GM12878 (cell line): Measurements from ENCODE around the gene POMC. TPM values are rescaled to one million over a fixed set of nuclear protein-coding genes. Genes with fewer than 3 reads are reported as not detected.

Source experiments
- ATAC-seq: fragments of 200-7000 bp; cut with Tn5 transposase; 3 replicates; pipeline ENCODE4 v1.9.1; 2020; ENCODE audit warnings: mild to moderate bottlenecking, moderate library complexity
- BruUV-seq: library from RNA; stranded (reverse); fragments of 400-500 nt; replicated peaks from 2 replicates; lab custom pipeline; 2021; lab: Mats Ljungman, UMichigan
- CTCF ChIA-PET: fragments of 300-600 bp; sonication (Branson Sonifier 250); formaldehyde crosslinking; extraction: SDS; loops from one replicate; lab custom pipeline; 2021; ENCODE audit warnings: inconsistent platforms; lab: Yijun Ruan, JAX
- POLR2A ChIA-PET: fragments of 350-600 bp; formaldehyde crosslinking; extraction: SDS; loops from one replicate; lab custom pipeline; 2021; ENCODE audit warnings: inconsistent platforms; lab: Charles Lee
- RAD21 ChIA-PET: fragments of 300-600 bp; sonication (Branson Sonifier 250); formaldehyde crosslinking; loops from one replicate; lab custom pipeline; 2023; ENCODE audit warnings: antibody characterized with exemption; ENCODE audit not compliant: unreplicated experiment; lab: Charles Lee
- SMC1A ChIA-PET: fragments of 300-600 bp; sonication (Branson Sonifier 250); formaldehyde crosslinking; loops from one replicate; lab custom pipeline; 2023; ENCODE audit not compliant: unreplicated experiment, uncharacterized antibody; lab: Charles Lee
- DNase-seq: peaks from one replicate; pipeline ENCODE4 v3.0.0-alpha.2; 2011; ENCODE audit warnings: low read depth, low spot score
- FAIRE-seq: peaks from 3 replicates; lab custom pipeline; 2011; peaks lifted over from hg19 to GRCh38; lab: Jason Lieb, UNC
- H2AFZ ChIP-seq: 2 replicates; pipeline ENCODE4 v1.6.0; 2011; ENCODE audit warnings: low read depth, low read length, control low read depth; ENCODE audit not compliant: control insufficient read depth
- H3K27ac ChIP-seq: 2 replicates; pipeline ENCODE4 v1.5.1; 2011; ENCODE audit warnings: control low read depth; ENCODE audit not compliant: control insufficient read depth, insufficient read depth
- H3K27me3 ChIP-seq, 2 experiments: replicated peaks in 1 of 2; 2 replicates each; pipeline versions ENCODE4 v1.6.0 to v1.6.1; 2011; ENCODE audit warnings: low read length in 1 of 2; ENCODE audit not compliant: control insufficient read depth in 2 of 2, insufficient read depth in 2 of 2
- H3K36me3 ChIP-seq, 2 experiments: 2 replicates each; pipeline ENCODE4 v1.5.1; 2011; ENCODE audit warnings: low read length in 1 of 2; ENCODE audit not compliant: control insufficient read depth in 2 of 2, insufficient read depth in 2 of 2
- H3K4me1 ChIP-seq: 2 replicates; pipeline ENCODE4 v1.6.1; 2011; ENCODE audit warnings: mild to moderate bottlenecking, low read length, moderate library complexity, mixed read lengths; ENCODE audit not compliant: control insufficient read depth, insufficient read depth
- H3K4me2 ChIP-seq: 2 replicates; pipeline ENCODE4 v1.6.0; 2011; ENCODE audit warnings: control low read depth; ENCODE audit not compliant: control insufficient read depth, insufficient read depth
- H3K4me3 ChIP-seq: fragments of 200-600 bp; sonication (generic); 2 replicates; pipeline ENCODE4 v1.5.1; 2016
- H3K79me2 ChIP-seq: 2 replicates; pipeline ENCODE4 v1.6.0; 2011; ENCODE audit warnings: low read length; ENCODE audit not compliant: control insufficient read depth, insufficient read depth
- H3K9ac ChIP-seq: 2 replicates; pipeline ENCODE4 v1.8.0; 2011; ENCODE audit warnings: low read length, control low read depth, mixed read lengths; ENCODE audit not compliant: control insufficient read depth, insufficient read depth
- H3K9me3 ChIP-seq: replicated peaks from 3 replicates; pipeline ENCODE4 v1.5.1; 2011; ENCODE audit warnings: mild to moderate bottlenecking, low read length; ENCODE audit not compliant: control insufficient read depth, insufficient read depth
- H4K20me1 ChIP-seq: 2 replicates; pipeline ENCODE4 v1.6.0; 2011; ENCODE audit not compliant: control insufficient read depth, insufficient read depth
- CBX5 ChIP-seq: sonication (generic); IDR thresholded peaks from 2 replicates; pipeline ENCODE4 v1.6.1; 2016; ENCODE audit warnings: low read depth, moderate library complexity, mild to moderate bottlenecking, inconsistent platforms
- CHD2 ChIP-seq: IDR thresholded peaks from 2 replicates; pipeline ENCODE4 v1.6.1; 2011; ENCODE audit warnings: low read depth, low read length, improper control_type of control experiment, borderline replicate concordance
- CREB1 ChIP-seq: IDR thresholded peaks from 2 replicates; pipeline ENCODE4 v1.6.1; 2012; ENCODE audit warnings: low read depth, mild to moderate bottlenecking, inconsistent platforms
- DPF2 ChIP-seq: fragments of 450-650 bp; IDR thresholded peaks from 2 replicates; pipeline ENCODE4 v1.6.1; 2017; ENCODE audit warnings: mild to moderate bottlenecking
- E4F1 ChIP-seq: fragments of 450-650 bp; IDR thresholded peaks from 2 replicates; pipeline ENCODE4 v1.6.1; 2018; ENCODE audit warnings: borderline replicate concordance, mild to moderate bottlenecking; ENCODE audit not compliant: partially characterized antibody
- ESRRA ChIP-seq: IDR thresholded peaks from 2 replicates; pipeline ENCODE4 v1.6.1; 2012; ENCODE audit warnings: mild to moderate bottlenecking, low read length, improper control_type of control experiment
- ETV6 ChIP-seq, 2 experiments: fragments of 450-650 bp in 1 of 2; IDR thresholded peaks in 1 of 2; conservative IDR thresholded peaks in 1 of 2; 2 replicates each; pipeline ENCODE4 v1.6.1; 2014; ENCODE audit warnings: antibody characterized with exemption in 1 of 2, borderline replicate concordance in 1 of 2, low read depth in 1 of 2, mild to moderate bottlenecking in 1 of 2, moderate library complexity in 1 of 2
- HDGF ChIP-seq: fragments of 450-650 bp; IDR thresholded peaks from 2 replicates; pipeline ENCODE4 v1.6.1; 2016; ENCODE audit warnings: antibody characterized with exemption
- IKZF2 ChIP-seq, 2 experiments: fragments of 450-650 bp; IDR thresholded peaks; 2 replicates each; pipeline ENCODE4 v1.6.1; 2017; ENCODE audit warnings: mild to moderate bottlenecking in 2 of 2, moderate library complexity in 2 of 2
- JUND ChIP-seq: IDR thresholded peaks from 2 replicates; pipeline ENCODE4 v1.6.1; 2012; ENCODE audit warnings: low read depth, mild to moderate bottlenecking, low read length, improper control_type of control experiment, moderate library complexity
- NFIC ChIP-seq: IDR thresholded peaks from 2 replicates; pipeline ENCODE4 v1.6.1; 2012; ENCODE audit warnings: low read depth, mild to moderate bottlenecking, inconsistent platforms, low read length, moderate library complexity
- POU2F2 ChIP-seq: IDR thresholded peaks from 3 replicates; pipeline ENCODE4 v1.6.1; 2011; ENCODE audit warnings: low read depth, mild to moderate bottlenecking, low read length, borderline replicate concordance
- RB1 ChIP-seq: fragments of 450-650 bp; formaldehyde crosslinking; IDR thresholded peaks from 2 replicates; pipeline ENCODE4 v1.6.1; 2017; ENCODE audit warnings: mild to moderate bottlenecking, borderline replicate concordance
- SMARCA5 ChIP-seq: fragments of 450-650 bp; IDR thresholded peaks from 2 replicates; pipeline ENCODE4 v1.6.1; 2017; ENCODE audit warnings: mild to moderate bottlenecking
- SPI1 ChIP-seq: IDR thresholded peaks from 2 replicates; pipeline ENCODE4 v1.6.1; 2011; ENCODE audit warnings: low read depth, mild to moderate bottlenecking, low read length, moderate library complexity, borderline replicate concordance; ENCODE audit not compliant: insufficient read depth
- SRF ChIP-seq, 2 experiments: IDR thresholded peaks; 2 replicates each; pipeline ENCODE4 v1.6.1; 2011; ENCODE audit warnings: low read depth in 2 of 2, low read length in 2 of 2, mild to moderate bottlenecking in 1 of 2, moderate library complexity in 1 of 2
- YY1 ChIP-seq: IDR thresholded peaks from 2 replicates; pipeline ENCODE4 v1.6.1; 2011; ENCODE audit warnings: low read depth, mild to moderate bottlenecking, low read length
- ZBTB33 ChIP-seq: fragments of 450-650 bp; IDR thresholded peaks from 2 replicates; pipeline ENCODE4 v1.6.1; 2017; ENCODE audit warnings: mild to moderate bottlenecking
- WGBS: methylation state at CpG from one replicate; pipeline ENCODE4 v1.1.6; 2016; ENCODE audit warnings: low lambda C conversion rate; ENCODE audit not compliant: insufficient replicate concordance, insufficient coverage; ENCODE audit errors: missing lambda C conversion rate; 5-methylcytosine and 5-hydroxymethylcytosine counted together
- in situ Hi-C: fragments of 300-500 bp; cut with MboI; formaldehyde crosslinking; loops from 9 replicates; pipeline ENCODE4 v1.14.3; 2018; ENCODE audit warnings: mixed read lengths
- intact Hi-C: fragments of 100-400 bp; cut with micrococcal nuclease; formaldehyde crosslinking; loops from one replicate; pipeline ENCODE4 v1.14.2; 2022; ENCODE audit not compliant: unreplicated experiment
- polyA plus RNA-seq, 11 experiments: library from polyadenylated mRNA; depleted of rRNA in 4 of 11; unstranded in 6 of 11; stranded (reverse) in 5 of 11; fragments of >200 nt; fragmentation: Nextera tagmentation in 4 of 11; fragmentation: Illumina TruSeq in 1 of 11; extraction: Ambion mirVana in 4 of 11; extraction: Trizol in 1 of 11; gene quantifications; 1 replicate in 1 of 11; 2 replicates in 10 of 11; pipeline versions ENCODE4 v1.2.1 to v1.2.3, GENCODE V29; 2011 to 2016; ENCODE audit warnings: inconsistent platforms in 2 of 11, missing spikeins in 2 of 11, low read depth in 1 of 11
- total RNA-seq, 4 experiments: library from RNA; depleted of rRNA in 3 of 4; stranded (reverse); fragments of >200 nt in 3 of 4; fragmentation: Illumina TruSeq in 1 of 4; extraction: Trizol in 1 of 4; gene quantifications; 2 replicates each; pipeline versions ENCODE4 v1.2.1 to v1.2.3, GENCODE V29; 2013 to 2021
- TF ChIP-seq, protein P1 (sequence below): IDR thresholded peaks from 2 replicates; pipeline ENCODE4 v1.6.1; 2011; ENCODE audit warnings: low read depth, low read length, improper control_type of control experiment, borderline replicate concordance

Gene POMC
- total and polyA plus RNA-seq, 10 of the 15 experiments (the other 5 are each of a cell fraction or from before 2014, with no cell fraction given), result 0.05 to 14.7 (median 6.8) TPM; not detected in 1

DNA sequence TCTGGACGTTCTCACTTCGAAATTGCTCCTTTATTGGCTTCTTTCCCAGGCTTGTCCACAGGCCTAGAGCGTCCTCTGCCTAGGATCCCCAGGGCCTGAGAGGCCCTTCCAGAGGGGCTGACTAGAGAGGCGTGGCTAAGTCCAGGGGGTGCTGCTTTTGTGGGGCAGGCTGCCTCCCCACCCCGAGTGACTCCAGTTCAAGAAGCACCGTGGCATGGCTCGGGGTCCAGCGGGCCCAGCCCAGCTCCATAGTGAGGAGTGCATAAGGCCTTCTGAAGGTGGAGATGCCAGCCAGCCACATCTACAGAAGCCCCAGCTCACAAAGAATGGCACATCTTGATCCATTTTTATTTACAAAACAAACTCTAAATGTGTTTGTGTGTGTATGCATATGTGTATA, 44.8 kb upstream of the POMC start:
- DNase-seq (no peak), FAIRE-seq (no peak), ATAC-seq (no peak)
- ChIA-PET RAD21 (interaction anchor here (0.5 kb wide), 1 partner anchor 150 kb away, joined by 3 read pairs; no protein-coding TSS in a partner anchor), SMC1A (interaction anchor here (1.1 to 6.9 kb wide), 2 partner anchors 14 to 17 kb away, joined by 3 to 41 read pairs; no protein-coding TSS in a partner anchor), CTCF (interaction anchor here (0.8 to 1.2 kb wide), 5 partner anchors 10 to 149 kb away, joined by 3 to 4 read pairs (median 3); no protein-coding TSS in a partner anchor), POLR2A (interaction anchor here (0.7 kb wide), 1 partner anchor 37 kb away, joined by 3 read pairs; no protein-coding TSS in a partner anchor)
- Histone ChIP-seq H2AFZ (no peak overlapping the region), H3K36me3 (no peaks in the 10 kb centered on the region), H3K4me3 (no peak overlapping the region), H4K20me1 (no peaks in the 10 kb centered on the region), H3K9me3 (no peaks in the 10 kb centered on the region), H3K4me1 (peaks cover 21% of the 10 kb centered on the region), H3K9ac (no peak overlapping the region), H3K27me3 (no peaks in the 10 kb centered on the region), H3K27ac (no peak overlapping the region), H3K79me2 (no peaks in the 10 kb centered on the region), H3K4me2 (no peak overlapping the region)
- WGBS, result 82% methylated on average over 8 of the region's 8 CpGs
- BruUV-seq, result no TSS peak
- intact Hi-C loops (loop anchor here (5.0 to 10.0 kb wide), 3 partner anchors 204 to 389 kb away; no protein-coding TSS in a partner anchor), in situ Hi-C loops (no loop called here)
- TF ChIP-seq JUND (no peak), SPI1 (no peak), NFIC (no peak), HDGF (no peak), E4F1 (no peak), POU2F2 (no peak), IKZF2 (IDR thresholded peaks at IDR 0.05) (no peak), SMARCA5 (no peak), CREB1 (no peak), CBX5 (no peak), CHD2 (no peak), SRF (IDR thresholded peaks at IDR 0.05; ENCODE audit: low read depth in 2 of 2, low read length in 2 of 2) (no peak), YY1 (no peak), ETV6 (conservative IDR thresholded peaks at IDR 0.05 in 1 of 2, IDR thresholded peaks at IDR 0.05 in 1 of 2; ENCODE audit: borderline replicate concordance in 1 of 2, low read depth in 1 of 2) (no peak), ESRRA (no peak), DPF2 (no peak), RB1 (no peak), ZBTB33 (no peak)
- TF ChIP-seq, protein P1, sequence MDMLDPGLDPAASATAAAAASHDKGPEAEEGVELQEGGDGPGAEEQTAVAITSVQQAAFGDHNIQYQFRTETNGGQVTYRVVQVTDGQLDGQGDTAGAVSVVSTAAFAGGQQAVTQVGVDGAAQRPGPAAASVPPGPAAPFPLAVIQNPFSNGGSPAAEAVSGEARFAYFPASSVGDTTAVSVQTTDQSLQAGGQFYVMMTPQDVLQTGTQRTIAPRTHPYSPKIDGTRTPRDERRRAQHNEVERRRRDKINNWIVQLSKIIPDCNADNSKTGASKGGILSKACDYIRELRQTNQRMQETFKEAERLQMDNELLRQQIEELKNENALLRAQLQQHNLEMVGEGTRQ, result no peak
